Stimulated activated CD8-positive, alpha-beta memory T cell treated with anti-CD3 and anti-CD28 coated beads, Interleukin-15, amount 100 ng/mL, for 1 hour (primary cell): ENCODE measurements around the gene COL26A1.
"Not testable (repeated sequence)": the region's sequence is repeated elsewhere in the genome, so short reads cannot be mapped to it uniquely, and the experiment has no call there.

Experiments used
- DNase-seq: peaks from one replicate; pipeline ENCODE4 v3.0.0-alpha.2; 2020; ENCODE audit warnings: low read depth

COL26A1 gene

DNA sequence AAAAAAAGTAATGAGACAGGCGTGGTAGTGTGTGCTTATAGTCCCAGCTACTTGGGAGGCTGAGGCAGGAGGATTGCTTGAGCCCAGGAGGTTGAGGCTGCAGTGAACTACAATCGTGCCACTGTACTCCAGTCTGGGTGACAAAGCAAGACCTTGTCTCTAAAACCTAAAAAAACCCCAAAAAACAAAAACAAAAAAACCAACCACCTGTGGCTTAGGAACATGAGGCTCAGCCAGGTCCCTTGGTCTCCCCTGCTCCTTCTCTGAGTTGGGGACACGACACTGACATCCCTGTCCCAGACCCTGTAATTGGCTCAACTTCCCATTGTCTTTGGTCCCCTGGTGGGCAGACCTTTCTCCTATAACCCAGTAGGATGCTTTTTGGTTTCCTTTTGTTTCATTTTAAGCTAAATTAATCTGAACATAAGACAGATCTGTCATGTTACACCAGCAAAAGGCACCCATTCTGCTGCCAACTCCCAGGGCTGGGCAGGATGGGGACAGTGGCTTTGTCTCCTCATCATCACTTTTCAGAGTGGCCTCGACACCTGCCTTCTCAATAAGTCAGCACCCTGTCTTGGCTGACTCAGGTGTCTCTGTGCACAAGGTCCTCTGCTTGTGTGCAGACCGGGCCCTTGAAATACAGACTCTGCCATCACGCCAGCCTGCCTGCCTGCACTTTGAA lies 192.1 kb downstream of the COL26A1 start:
- DNase-seq = no peak

- no peak for DNase-seq
Observed at GRCh38 chr7:101555269-101555920, 192.7 kb downstream of the COL26A1 start.

- no peak for DNase-seq
Observed at GRCh38 chr7:101555921-101556275, 193.2 kb downstream of the COL26A1 start.

GRCh38 chr7:101556453-101556968 lies 193.8 kb downstream of the COL26A1 start:
- no peak for DNase-seq

DNA sequence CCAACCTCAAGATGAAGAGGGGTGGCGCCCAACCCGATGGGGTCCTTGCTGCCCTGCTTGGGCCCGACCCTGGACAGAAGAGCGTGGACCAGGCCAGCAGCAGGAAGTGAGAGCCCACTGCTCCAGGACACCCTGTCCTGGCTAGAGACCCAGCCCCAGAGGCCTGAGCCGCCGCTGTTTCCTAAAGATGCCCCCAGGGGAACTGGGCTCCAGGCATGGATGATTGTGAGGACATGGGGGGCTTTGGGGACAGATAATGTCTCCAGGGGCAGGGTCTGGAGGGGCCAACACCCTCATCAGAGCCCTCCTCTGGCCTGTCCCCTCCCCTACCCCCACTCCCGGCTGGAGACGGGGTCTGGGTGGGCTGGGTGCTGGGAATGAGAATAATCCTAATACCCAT lies 194.7 kb downstream of the COL26A1 start:
- no peak for DNase-seq

DNA sequence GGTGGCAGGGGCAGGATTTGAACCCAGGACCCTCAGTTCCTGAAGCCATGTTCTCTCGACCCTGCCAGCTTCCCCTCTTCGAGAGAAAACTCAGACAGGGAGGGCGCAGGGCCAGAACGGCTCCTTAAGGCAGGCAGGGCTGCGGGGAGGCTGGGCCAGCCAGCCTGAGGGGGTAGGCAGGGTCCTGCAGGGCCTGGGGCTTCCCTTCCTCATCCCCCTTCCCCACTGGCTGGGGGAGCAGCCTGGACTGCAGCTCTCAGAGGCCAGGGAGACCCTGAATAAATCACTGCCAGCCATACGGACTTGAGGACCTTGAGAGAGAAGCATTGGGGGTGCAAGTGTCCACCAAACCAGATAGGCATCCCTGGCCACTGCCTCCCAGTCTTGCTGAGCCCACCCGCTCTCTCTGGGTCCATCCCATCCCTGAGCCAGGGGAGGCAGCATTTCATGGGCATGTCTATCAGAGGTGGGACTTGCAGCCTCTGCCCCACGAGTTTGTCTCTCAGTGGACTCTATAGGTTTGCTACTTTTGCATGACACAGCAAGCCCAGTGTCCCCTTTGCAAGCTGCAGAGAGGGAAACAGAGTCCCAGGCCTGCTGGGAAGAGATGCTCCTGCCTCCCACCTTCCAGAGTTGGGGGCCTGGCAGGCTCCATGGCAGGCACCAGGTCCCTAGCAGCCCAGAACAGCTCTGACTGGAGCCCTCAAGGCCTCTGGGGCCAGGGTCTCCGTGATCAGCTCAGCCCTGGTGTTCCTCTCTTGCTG lies 195.5 kb downstream of the COL26A1 start:
- DNase-seq = no peak

DNA sequence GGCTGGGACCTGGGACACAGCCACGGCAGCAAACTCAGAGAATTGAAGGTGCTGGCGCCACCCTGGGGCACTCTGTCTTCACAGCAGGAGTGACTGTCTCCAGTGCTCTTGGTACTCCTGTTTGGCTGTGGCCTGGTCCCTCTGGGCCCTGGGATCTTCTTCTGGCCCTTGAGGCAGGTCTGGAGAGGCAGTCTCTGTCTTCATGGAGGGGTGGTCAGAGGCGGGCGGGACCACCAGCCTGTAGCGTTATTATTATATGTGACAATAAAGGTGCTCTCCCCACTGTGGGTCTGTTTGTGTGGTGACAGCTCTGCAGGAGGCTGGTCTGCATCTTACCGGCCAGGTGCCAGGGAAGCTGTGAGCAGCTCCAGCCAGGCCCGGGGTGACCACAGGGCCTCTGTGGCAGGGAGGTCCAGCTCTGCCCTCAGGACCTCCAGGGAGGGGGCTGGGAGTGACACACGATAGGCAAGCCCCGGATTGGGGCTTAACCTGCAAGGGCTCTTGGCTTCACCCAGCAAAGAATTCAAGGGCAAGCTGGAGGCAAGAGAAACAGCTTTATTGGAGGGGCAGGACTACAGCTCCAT lies 196.2 kb downstream of the COL26A1 start:
- DNase-seq = no peak

GRCh38 chr7:101559586-101559985 lies 196.9 kb downstream of the COL26A1 start:
- no peak for DNase-seq

DNA sequence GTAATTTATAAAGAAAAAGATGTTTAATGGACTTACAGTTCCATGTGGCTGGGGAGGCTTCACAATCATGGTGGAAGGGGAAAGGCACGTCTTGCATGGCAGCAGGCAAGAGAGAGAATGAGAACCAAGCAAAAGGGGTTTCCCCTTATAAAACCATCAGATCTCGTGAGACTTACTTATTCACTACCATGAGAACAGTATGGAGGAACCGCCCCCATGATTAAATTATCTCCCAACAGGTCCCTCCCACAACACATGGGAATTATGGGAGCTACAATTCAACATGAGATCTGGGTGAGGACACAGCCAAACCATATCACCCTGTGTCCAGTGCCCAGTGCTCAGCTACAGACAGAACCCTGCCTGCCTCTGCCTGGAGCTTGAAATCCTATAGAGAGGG lies 197.3 kb downstream of the COL26A1 start:
- DNase-seq = not testable (repeated sequence)

- no peak for DNase-seq
Observed at GRCh38 chr7:101560856-101561255, 198.2 kb downstream of the COL26A1 start.

GRCh38 chr7:101561293-101561692 lies 198.6 kb downstream of the COL26A1 start:
- DNase-seq = not testable (repeated sequence)

DNA sequence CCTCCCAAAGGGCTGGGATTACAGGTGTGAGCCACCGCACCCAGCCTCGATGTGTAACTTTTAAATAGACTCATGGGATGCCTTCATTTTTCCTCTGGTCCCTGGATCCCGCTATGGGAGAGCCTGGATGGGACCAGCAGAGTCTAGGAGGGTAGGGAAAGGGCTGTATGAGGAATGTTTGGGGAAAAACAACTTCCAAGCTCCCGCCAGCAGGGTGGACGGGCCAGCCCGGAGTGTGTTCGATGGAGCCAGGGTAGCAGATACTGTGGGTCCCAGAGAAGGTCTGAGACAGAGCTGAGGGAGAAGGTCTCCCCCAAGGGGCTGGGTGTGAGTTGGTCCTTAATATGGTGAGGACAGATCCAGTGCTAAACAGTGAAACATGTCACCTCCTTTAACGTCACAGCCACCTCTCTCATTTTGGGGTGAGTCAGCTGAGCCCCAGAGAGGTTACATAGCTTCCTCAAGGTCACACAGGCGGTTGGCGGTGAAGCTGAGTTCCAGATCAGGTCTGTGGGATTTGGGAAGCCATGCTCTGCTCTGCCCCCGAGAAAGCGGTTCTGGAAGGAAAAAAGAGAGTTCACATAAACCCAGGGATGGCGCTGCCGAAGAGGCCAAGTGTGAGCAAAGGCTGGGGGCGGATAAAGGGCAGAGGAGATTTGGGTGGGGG lies 200.0 kb downstream of the COL26A1 start:
- DNase-seq = no peak

DNA sequence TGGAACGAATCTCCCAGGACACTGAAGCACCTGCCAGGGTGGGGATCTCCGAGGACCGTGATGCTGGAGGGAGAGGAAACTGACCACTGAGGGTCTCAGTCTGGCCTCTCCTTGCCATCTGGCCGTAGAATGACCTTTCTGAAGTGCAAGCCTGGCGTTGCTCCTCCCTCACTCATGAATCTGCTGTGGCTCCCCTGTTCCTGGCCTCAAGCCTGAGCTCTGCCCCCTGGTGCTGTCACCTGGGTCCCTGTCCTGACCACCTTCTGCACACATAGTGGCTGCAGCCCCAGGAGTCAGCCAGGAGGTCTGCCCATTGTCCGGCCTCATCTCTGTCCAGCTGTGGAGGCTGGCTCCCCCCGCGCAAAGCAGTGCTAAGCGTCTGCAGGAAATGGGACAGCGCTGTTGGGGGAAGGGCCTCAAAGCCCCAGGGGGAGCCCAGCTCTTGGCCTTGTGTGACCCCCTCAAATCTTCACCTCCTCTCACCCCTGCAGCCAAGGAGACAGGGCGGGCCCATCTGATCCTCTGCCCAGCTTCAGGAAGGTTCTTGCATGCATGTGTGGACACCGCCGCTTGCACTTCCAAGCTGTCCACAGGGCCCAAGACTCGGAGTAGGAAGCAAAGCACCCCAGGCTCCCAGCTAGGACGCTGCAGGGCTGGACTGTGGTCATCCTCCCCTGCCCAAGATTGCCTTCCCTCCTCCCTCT lies 200.7 kb downstream of the COL26A1 start:
- DNase-seq = no peak

DNA sequence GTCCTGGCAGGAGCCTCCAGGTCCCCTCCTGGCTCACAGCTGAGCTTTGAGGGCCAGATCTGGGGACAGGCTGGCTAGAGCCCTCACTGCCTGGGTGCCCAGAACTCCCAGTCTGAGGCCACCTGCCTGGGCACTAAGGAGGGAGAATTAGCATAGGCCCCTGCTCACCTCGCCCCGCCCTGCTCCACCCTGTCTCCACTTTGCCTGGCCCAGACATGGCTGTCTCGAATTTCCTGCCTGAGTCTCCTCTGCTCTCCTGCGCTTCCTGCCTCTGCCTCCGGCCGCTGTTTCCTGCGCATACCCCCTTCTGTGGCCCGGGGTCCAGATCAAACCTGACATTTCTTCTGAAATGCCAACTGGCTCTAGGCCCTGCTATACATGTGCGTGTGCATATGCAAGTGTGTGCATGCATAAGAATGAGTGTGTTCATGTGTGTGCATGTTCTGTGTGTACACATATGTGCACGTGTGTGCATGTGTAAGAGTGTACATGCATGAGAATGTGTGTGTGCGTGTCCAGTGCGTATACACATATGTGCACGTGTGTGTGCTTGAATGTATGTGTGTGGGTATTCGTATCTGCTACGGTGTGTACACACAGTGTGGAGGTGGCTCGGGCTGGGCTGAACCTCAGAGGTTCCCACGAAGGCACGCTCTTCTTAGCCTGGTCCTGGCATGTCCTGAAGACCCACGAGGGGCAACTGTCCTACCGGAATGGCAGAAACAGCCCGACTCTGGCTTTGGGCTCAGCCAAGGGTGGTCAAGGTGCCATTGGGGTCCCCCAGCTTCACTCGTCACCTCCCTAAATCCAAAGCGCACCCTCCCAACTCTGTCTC lies 201.5 kb downstream of the COL26A1 start:
- no peak for DNase-seq

DNA sequence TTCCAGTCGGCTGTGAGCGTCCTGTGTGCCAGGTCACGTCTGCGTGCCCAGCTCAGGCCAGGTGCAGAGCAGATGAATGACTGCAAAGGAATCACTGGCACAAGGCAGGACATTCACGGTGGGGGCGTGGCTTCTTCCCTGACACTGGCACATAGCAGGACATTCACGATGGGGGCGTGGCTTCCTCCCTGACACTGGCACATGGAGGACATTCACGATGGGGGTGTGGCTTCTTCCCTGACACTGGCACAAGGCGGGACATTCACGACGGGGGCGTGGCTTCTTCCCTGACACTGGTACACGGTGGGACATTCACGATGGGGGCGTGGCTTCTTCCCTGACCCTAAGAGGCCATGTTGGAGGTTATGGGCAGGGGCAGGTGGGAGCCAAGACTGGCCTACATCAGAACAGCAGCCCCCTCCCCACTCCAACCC lies 202.1 kb downstream of the COL26A1 start:
- no peak for DNase-seq

DNA sequence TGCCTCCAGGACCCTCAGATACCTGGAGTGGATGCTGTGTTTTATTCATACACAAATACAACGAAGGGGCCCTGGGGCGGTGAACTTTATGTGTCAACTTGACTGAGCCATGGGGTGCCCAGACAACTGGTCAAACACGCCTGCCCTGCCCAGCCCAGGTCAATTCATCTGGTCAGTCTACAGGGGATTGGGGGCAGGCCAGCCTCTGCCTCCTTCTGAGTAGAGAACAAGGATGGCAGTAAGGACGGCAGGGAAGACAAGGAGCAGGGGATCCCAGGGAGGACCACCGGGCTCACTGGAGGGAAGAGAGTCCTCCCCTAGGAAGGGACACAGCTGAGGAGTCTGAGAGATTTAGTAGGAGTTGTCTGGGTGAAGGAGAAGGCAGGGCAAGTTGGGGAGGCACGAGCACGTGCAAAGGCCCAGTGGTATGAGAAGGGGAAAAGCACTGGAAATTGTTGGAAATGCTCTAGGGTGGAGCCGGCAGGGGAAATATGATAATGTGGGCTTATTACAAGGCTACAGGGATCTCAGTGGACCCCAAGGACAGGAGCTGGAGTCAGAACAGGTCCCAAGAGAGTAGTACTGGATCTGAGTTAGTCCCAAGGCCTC lies 203.0 kb downstream of the COL26A1 start:
- DNase-seq = no peak

- no peak for DNase-seq
Observed at GRCh38 chr7:101567230-101567629, 204.6 kb downstream of the COL26A1 start.

DNA sequence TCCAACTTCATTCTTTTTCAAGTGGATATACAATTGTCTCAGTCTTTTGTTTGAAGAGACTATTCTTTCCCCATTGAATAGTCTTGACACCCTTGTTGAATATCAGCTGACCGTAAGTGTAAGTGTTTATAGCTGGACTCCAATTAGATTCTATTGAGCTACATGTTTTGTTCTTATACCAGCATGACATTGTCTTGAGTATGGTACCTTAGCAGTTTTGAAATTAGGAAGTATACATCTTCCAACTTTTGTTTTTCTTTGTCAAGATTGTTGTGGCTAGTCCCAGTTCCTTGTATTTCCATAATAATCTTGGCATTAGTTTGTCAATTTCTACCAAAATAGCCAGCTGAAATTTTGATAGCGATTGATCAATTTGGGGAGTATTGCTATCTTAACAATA lies 209.5 kb downstream of the COL26A1 start:
- DNase-seq = no peak

DNA sequence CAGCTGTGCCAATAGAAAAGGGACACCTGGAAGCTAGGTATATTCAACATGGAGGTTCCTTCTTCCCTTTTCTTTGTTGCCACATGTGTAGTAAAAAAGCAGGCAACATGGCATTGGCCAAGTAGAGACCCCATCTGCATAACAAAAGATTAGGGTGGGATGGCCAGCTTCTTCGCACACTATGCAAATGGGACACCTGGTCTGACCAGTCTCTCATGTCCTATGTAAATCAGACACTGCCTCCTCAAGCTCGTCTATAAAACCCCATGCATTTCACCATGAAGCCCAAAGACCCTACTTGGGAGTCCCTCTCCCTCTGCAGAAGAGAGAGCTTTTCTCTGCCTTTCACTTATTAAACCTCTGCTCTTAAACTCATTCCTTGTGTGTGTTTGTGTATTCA lies 212.5 kb downstream of the COL26A1 start:
- no peak for DNase-seq

GRCh38 chr7:101575721-101576120 lies 213.0 kb downstream of the COL26A1 start:
- DNase-seq = no peak
